Spleen (tissue), 11 donors: ENCODE results near the gene RBM10. TPM values are rescaled to one million over a fixed set of nuclear protein-coding genes. Genes with fewer than 3 reads are reported as not detected.

ENCODE experiments used
- DNase-seq: peaks from one replicate; pipeline ENCODE4 v3.0.0-alpha.2; 2020
- H3K27ac ChIP-seq, 8 donors: fragments of 200-600 bp; sonication (generic) in 7 of 8; 1 replicate in 4 of 8; 2 replicates in 4 of 8; pipeline versions ENCODE4 v1.5.0 to v1.8.0; 2016 to 2021; ENCODE audit warnings: inconsistent platforms in 4 of 8, mild to moderate bottlenecking in 4 of 8, moderate library complexity in 1 of 8
- H3K27me3 ChIP-seq, 7 donors: fragments of 200-600 bp; sonication (generic) in 6 of 7; replicated peaks in 1 of 7; 1 replicate in 4 of 7; 2 replicates in 3 of 7; pipeline versions ENCODE4 v1.5.0 to v1.8.0; 2016 to 2021; ENCODE audit warnings: inconsistent platforms in 3 of 7, mild to moderate bottlenecking in 1 of 7
- H3K36me3 ChIP-seq, 6 donors: fragments of 200-600 bp; sonication (generic) in 5 of 6; 1 replicate in 4 of 6; 2 replicates in 2 of 6; pipeline versions ENCODE4 v1.5.0 to v1.8.0; 2016 to 2021; ENCODE audit warnings: inconsistent platforms in 2 of 6
- H3K4me1 ChIP-seq, 6 donors: fragments of 200-600 bp; sonication (generic) in 5 of 6; 1 replicate in 3 of 6; 2 replicates in 3 of 6; pipeline versions ENCODE4 v1.5.0 to v1.8.0; 2016 to 2021; ENCODE audit warnings: inconsistent platforms in 3 of 6
- H3K4me3 ChIP-seq, 8 donors: fragments of 200-600 bp; sonication (generic) in 7 of 8; 1 replicate in 4 of 8; 2 replicates in 4 of 8; pipeline versions ENCODE4 v1.5.0 to v1.8.0; 2016 to 2021; ENCODE audit warnings: inconsistent platforms in 4 of 8, mild to moderate bottlenecking in 4 of 8, moderate library complexity in 2 of 8
- H3K9me3 ChIP-seq, 8 donors: fragments of 200-600 bp; sonication (generic) in 7 of 8; 1 replicate in 4 of 8; 2 replicates in 4 of 8; pipeline versions ENCODE4 v1.5.0 to v1.8.0; 2016 to 2021; ENCODE audit warnings: inconsistent platforms in 4 of 8
- POLR2A ChIP-seq, 3 donors: fragments of 450-650 bp; IDR thresholded peaks; one replicate each; pipeline ENCODE4 v1.5.1; 2017; ENCODE audit warnings: antibody characterized with exemption in 3 of 3, mild to moderate bottlenecking in 1 of 3
- POLR2AphosphoS5 ChIP-seq, 3 donors: sonication (generic); formaldehyde crosslinking; IDR thresholded peaks; one replicate each; pipeline ENCODE4 v1.5.1; 2017; ENCODE audit warnings: antibody characterized with exemption in 3 of 3
- WGBS, 5 donors: extraction: QIAGEN DNeasy Blood & Tissue Kit in 3 of 5; methylation state at CpG; one replicate each; pipeline versions ENCODE4 v1.1.5 to v1.1.7; 2013 to 2018; 5-methylcytosine and 5-hydroxymethylcytosine counted together
- intact Hi-C: fragments of 100-400 bp; cut with DNase I; formaldehyde crosslinking; loops from one replicate; pipeline ENCODE4 v1.15.0; 2023; ENCODE audit warnings: low total_unique reads
- polyA plus RNA-seq, 3 donors: library from polyadenylated mRNA; stranded (reverse); fragments of 200-250 nt; gene quantifications; one replicate each; pipeline ENCODE4 v1.2.1, GENCODE V29; 2013
- total RNA-seq, 7 donors: library from RNA; depleted of rRNA in 3 of 7; stranded (reverse); fragments of >200 nt in 3 of 7; fragmentation: NEBNext Ultra II Directional in 4 of 7; extraction: Animal tissue kit (Norgen Biotek cat#: 25700) in 4 of 7; gene quantifications; one replicate each; pipeline versions ENCODE4 v1.1.0 to v1.2.1, GENCODE V29; 2016 to 2021
- TF ChIP-seq, protein P1 (sequence below), 11 experiments: fragments of 200-600 bp in 7 of 11; fragments of 450-650 bp in 4 of 11; sonication (generic) in 4 of 11; IDR thresholded peaks in 8 of 11; conservative IDR thresholded peaks in 3 of 11; 1 replicate in 7 of 11; 2 replicates in 4 of 11; pipeline versions ENCODE4 v1.4.0 to v1.8.0; 2016 to 2021; ENCODE audit warnings: antibody characterized with exemption in 11 of 11, inconsistent platforms in 4 of 11, mild to moderate bottlenecking in 1 of 11
- donor health status: healthy with polysubstance abuse.
- donor health status: DM: no; HTN: no; CAD: no; lungs with moderate emphysema.
- donor health status: DM: no; HTN: no; CAD: no.
- donor health status: Bipolar disorder and iron deficiency.
- donor health status: healthy.
- donor health status: DM: no; HTN: no; CAD: no.
- donor health status: DM: yes; HTN: yes; CAD: no.

RBM10 gene
- total and polyA plus RNA-seq, 10 donors, result 21.6 to 38.4 (median 29.7) TPM

- WGBS, 5 donors, result 75 to 93% (median 87%) methylated on average over 4 to 12 of the region's 12 CpGs
- H3K4me3 ChIP-seq, result no peak overlapping the region
Observed at GRCh38 chrX:47215291-47215900, 70.4 kb downstream of the RBM10 start.

GRCh38 chrX:47216393-47216925 lies 71.4 kb downstream of the RBM10 start:
- 82 to 92% (median 90%) methylated on average over 8 of the region's 8 CpGs for WGBS, 5 donors
- DNase-seq, result peak; percentile 77
- no peak overlapping the region for H3K4me3 ChIP-seq
- intact Hi-C loops, result no loop called here
- H3K36me3 ChIP-seq, result peaks cover 4 to 54% (median 48%) of the 10 kb centered on the region in 6 donors
- H3K27ac ChIP-seq, result peak overlapping the region in 7 of 8 donors; percentile 80 to 99 (median 98)
- H3K27me3 ChIP-seq, result no peaks in the 10 kb centered on the region
- TF ChIP-seq POLR2A (IDR thresholded peaks at IDR 0.05) (no peak), POLR2AphosphoS5 (IDR thresholded peaks at IDR 0.05) (peak in 2 of 3 donors; percentile 13 to 17)
- TF ChIP-seq, protein P1, sequence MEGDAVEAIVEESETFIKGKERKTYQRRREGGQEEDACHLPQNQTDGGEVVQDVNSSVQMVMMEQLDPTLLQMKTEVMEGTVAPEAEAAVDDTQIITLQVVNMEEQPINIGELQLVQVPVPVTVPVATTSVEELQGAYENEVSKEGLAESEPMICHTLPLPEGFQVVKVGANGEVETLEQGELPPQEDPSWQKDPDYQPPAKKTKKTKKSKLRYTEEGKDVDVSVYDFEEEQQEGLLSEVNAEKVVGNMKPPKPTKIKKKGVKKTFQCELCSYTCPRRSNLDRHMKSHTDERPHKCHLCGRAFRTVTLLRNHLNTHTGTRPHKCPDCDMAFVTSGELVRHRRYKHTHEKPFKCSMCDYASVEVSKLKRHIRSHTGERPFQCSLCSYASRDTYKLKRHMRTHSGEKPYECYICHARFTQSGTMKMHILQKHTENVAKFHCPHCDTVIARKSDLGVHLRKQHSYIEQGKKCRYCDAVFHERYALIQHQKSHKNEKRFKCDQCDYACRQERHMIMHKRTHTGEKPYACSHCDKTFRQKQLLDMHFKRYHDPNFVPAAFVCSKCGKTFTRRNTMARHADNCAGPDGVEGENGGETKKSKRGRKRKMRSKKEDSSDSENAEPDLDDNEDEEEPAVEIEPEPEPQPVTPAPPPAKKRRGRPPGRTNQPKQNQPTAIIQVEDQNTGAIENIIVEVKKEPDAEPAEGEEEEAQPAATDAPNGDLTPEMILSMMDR (IDR thresholded peaks at IDR 0.05 in 8 of 11, conservative IDR thresholded peaks at IDR 0.05 in 3 of 11), result no peak
- peaks cover 16 to 38% (median 30%) of the 10 kb centered on the region in 6 donors for H3K4me1 ChIP-seq
- H3K9me3 ChIP-seq, result no peaks in the 10 kb centered on the region

More at GRCh38 chrX:47215291-47215900, 70.4 kb downstream of the RBM10 start:
- peak; percentile 76 for DNase-seq
- intact Hi-C loops, result no loop called here
- peaks cover 10 to 27% (median 22%) of the 10 kb centered on the region in 6 donors for H3K4me1 ChIP-seq
- TF ChIP-seq POLR2A (IDR thresholded peaks at IDR 0.05) (no peak), POLR2AphosphoS5 (IDR thresholded peaks at IDR 0.05) (no peak)
- TF ChIP-seq, protein P1 (IDR thresholded peaks at IDR 0.05 in 8 of 11, conservative IDR thresholded peaks at IDR 0.05 in 3 of 11), result no peak
- no peaks in the 10 kb centered on the region for H3K27me3 ChIP-seq
- H3K9me3 ChIP-seq, result no peaks in the 10 kb centered on the region
- peak overlapping the region in 1 of 8 donors; percentile 17 for H3K27ac ChIP-seq
- peaks cover 4 to 64% (median 59%) of the 10 kb centered on the region in 6 donors for H3K36me3 ChIP-seq

- 9 to 20% (median 13%) methylated on average over 22 of the region's 22 CpGs for WGBS, 5 donors
- H3K27me3 ChIP-seq, result no peaks in the 10 kb centered on the region
- TF ChIP-seq, protein P1 (IDR thresholded peaks at IDR 0.05 in 8 of 11, conservative IDR thresholded peaks at IDR 0.05 in 3 of 11), result no peak
- no peak for TF ChIP-seq POLR2A (IDR thresholded peaks at IDR 0.05)
- TF ChIP-seq POLR2AphosphoS5 (IDR thresholded peaks at IDR 0.05), result peak in 2 of 3 donors; percentile 3 to 67
- peaks cover 16 to 45% (median 31%) of the 10 kb centered on the region in 6 donors for H3K4me1 ChIP-seq
- peak overlapping the region; percentile 4 to 99 (median 98) for H3K27ac ChIP-seq
- H3K36me3 ChIP-seq, result peaks cover 4 to 49% (median 40%) of the 10 kb centered on the region in 6 donors
- intact Hi-C loops, result no loop called here
- H3K9me3 ChIP-seq, result no peaks in the 10 kb centered on the region
- peak overlapping the region in 5 of 8 donors; percentile 19 to 96 (median 85) for H3K4me3 ChIP-seq
- DNase-seq, result peak; percentile 98
Observed at GRCh38 chrX:47217121-47217851, 72.3 kb downstream of the RBM10 start.
